Ovary (tissue), 3 donors: ENCODE data around the gene PPP6R2.

Experiments used
- EP300 ChIP-seq: sonication (generic); formaldehyde crosslinking; IDR thresholded peaks from one replicate; pipeline ENCODE4 v1.6.1; 2017; ENCODE audit warnings: antibody characterized with exemption
- POLR2A ChIP-seq: fragments of 450-650 bp; IDR thresholded peaks from one replicate; pipeline ENCODE4 v1.6.1; 2017; ENCODE audit warnings: antibody characterized with exemption, mild to moderate bottlenecking, moderate library complexity
- TF ChIP-seq, protein P1 (sequence below), 3 donors: fragments of 450-650 bp in 2 of 3; fragments of 200-600 bp in 1 of 3; IDR thresholded peaks; one replicate each; pipeline versions ENCODE4 v1.5.1 to v1.8.0; 2016 to 2022; ENCODE audit warnings: antibody characterized with exemption in 3 of 3, mild to moderate bottlenecking in 1 of 3
- donor health status: DM: no; HTN: no; CAD: no.

DNA sequence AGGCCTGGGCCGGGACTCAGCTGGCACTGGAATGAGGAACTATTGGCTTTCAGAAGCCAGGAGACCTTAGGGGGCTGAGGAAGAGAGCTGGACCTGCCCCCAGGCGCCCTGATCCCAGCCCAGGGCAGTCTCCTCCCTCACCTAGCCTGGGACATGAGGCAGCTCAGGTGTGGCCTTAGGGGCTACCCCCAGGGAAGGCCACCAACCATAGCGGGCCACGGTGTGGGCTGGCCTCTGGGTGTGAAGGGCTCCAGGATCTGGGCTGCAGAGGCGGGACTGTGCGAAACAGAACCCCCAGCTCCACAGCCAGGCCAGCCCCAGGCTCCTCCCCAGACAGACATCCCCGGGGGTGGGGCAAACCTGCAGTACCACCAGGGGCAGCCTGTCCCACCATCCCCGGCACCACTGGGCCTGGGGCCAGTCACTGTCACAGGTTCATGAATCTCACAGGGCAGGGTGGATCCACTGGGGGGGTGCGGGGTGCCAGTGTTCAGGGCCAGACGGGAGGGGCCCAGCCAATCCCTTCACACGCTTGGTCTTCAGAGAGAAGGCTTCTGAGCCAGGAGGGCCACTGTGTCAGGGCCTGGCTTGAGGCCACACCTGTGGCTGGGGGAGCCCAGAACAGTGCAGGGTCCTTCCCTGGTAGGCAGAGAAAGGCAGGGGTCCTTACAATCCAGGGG, 39.1 kb upstream of the PPP6R2 start:
- TF ChIP-seq, protein P1, sequence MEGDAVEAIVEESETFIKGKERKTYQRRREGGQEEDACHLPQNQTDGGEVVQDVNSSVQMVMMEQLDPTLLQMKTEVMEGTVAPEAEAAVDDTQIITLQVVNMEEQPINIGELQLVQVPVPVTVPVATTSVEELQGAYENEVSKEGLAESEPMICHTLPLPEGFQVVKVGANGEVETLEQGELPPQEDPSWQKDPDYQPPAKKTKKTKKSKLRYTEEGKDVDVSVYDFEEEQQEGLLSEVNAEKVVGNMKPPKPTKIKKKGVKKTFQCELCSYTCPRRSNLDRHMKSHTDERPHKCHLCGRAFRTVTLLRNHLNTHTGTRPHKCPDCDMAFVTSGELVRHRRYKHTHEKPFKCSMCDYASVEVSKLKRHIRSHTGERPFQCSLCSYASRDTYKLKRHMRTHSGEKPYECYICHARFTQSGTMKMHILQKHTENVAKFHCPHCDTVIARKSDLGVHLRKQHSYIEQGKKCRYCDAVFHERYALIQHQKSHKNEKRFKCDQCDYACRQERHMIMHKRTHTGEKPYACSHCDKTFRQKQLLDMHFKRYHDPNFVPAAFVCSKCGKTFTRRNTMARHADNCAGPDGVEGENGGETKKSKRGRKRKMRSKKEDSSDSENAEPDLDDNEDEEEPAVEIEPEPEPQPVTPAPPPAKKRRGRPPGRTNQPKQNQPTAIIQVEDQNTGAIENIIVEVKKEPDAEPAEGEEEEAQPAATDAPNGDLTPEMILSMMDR (IDR thresholded peaks at IDR 0.05), result no peak
- no peak for TF ChIP-seq POLR2A
- no peak for TF ChIP-seq EP300
